GM19328 (cell line): ENCODE results near the gene MUC5AC.
"Not testable (repeated sequence)": the region's sequence is repeated elsewhere in the genome, so short reads cannot be mapped to it uniquely, and the experiment has no call there.

Experiments
- ATAC-seq: cut with Tn5 transposase; IDR thresholded peaks from one replicate; pipeline ENCODE4 v1.9.1; 2021; ENCODE audit warnings: mild to moderate bottlenecking, moderate library complexity; ENCODE audit not compliant: unreplicated experiment

MUC5AC gene

GRCh38 chr11:1175461-1176223 is 17.9 kb downstream of the MUC5AC start:
- no peak for ATAC-seq

GRCh38 chr11:1176224-1177019 is 18.7 kb downstream of the MUC5AC start:
- no peak for ATAC-seq

DNA sequence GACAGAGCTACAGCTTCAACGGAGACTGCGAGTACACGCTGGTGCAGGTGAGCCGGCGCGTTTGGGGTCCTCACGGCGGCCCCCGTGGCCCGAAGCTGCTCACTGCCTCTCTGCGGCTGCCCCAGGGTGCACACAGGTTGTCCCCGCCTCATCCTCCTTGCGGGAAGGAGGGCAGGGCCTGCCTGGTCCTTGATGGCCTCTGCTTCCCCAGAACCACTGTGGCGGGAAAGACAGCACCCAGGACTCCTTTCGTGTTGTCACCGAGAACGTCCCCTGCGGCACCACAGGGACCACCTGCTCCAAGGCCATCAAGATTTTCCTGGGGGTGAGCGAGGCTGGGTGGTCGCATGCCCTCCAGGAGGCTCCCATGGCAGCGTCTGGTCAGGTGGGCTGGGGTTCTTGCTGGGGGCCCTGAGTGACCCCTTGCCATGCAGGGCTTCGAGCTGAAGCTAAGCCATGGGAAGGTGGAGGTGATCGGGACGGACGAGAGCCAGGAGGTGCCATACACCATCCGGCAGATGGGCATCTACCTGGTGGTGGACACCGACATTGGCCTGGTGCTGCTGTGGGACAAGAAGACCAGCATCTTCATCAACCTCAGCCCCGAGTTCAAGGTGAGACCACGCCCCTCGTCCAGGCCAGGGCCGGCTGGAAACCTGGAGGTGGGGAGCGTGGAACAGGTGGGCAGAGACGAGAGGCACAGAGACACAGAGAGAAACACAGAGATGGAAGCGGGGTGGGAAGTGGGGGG is 19.4 kb downstream of the MUC5AC start:
- no peak for ATAC-seq

GRCh38 chr11:1177771-1178090 is 20.0 kb downstream of the MUC5AC start:
- ATAC-seq = no peak

GRCh38 chr11:1178201-1178885 is 20.6 kb downstream of the MUC5AC start:
- no peak for ATAC-seq

- no peak for ATAC-seq
Measured at GRCh38 chr11:1178906-1179305, 21.2 kb downstream of the MUC5AC start.

DNA sequence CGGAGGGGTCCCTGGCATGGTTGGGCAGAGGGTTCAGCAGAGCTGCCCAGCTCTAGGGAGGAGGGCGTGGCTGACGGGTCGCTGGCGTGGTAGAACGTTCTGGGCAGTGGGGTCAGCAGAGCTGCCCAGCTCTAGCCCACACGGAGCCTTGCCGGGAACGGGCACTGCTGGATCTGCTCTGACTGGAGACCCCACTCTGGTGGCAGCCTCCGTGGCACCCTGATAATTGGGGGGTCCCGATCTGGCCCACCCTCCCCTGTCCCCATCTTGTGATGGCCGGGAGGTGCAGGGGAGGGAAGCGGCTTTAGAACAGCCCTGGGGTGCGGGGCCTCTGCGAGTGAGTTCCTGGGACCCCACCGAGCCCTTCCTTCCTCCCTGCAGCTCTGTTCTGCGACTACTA is 21.9 kb downstream of the MUC5AC start:
- no peak for ATAC-seq

DNA sequence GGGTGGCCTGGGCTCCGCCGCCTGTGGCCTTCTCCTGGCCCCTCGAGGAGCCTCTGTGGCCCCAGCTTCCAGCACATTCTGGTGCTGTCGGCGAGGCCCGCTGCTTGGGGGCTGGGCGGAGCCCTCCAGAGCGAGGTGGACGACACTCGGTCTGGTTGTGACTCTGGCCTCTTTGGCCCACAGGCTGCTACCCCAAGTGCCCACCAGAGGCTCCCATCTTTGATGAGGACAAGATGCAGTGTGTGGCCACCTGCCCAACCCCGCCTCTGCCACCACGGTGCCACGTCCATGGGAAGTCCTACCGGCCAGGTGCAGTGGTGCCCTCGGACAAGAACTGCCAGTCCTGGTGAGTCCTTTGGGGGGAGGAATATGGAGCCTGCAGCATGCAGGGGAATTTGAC is 22.4 kb downstream of the MUC5AC start:
- ATAC-seq = no peak

- no peak for ATAC-seq
Measured at GRCh38 chr11:1180947-1181391, 23.2 kb downstream of the MUC5AC start.

DNA sequence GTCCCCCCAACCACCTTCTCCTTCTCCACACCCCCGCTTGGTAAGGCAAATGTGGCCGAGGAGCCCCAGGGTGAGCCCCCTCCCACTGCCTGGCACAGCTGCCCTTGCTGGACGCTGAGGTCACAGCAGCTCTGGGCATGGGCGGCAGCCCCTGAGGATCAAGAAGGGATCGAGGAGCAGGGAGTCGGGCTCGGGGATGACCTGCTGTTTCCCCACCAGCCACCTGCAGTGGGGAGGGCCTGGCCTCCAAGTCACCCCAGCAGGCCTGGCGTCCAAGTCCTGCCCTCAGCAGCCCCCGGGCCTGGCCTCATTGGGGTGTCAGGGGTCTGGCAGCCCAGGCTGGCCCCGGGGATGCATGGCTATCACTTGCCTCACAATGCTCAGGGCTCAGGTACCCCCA is 23.7 kb downstream of the MUC5AC start:
- ATAC-seq = no peak

DNA sequence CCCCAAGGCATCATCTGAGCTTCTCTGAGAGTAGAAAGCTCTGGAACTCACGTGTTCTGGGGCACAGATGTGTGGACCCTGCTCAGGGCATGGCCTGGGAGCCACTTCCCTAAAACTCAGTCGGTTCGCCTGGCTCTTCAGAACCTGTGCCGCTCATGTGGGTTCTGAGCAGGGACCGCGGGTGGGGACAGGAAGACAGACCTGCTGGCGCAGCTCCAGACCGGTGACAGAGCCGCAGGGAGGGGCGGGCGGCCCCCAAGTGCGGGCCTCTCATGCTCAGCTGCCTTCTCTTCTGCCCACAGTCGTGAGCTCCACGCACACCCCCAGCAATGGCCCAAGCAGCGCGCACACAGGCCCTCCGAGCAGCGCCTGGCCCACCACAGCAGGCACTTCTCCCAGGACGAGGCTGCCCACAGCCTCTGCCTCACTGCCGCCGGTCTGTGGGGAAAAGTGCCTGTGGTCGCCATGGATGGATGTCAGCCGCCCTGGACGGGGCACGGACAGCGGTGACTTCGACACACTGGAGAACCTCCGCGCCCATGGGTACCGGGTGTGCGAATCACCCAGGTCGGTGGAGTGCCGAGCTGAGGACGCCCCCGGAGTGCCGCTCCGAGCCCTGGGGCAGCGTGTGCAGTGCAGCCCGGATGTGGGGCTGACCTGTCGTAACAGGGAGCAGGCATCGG is 24.2 kb downstream of the MUC5AC start:
- ATAC-seq = no peak

DNA sequence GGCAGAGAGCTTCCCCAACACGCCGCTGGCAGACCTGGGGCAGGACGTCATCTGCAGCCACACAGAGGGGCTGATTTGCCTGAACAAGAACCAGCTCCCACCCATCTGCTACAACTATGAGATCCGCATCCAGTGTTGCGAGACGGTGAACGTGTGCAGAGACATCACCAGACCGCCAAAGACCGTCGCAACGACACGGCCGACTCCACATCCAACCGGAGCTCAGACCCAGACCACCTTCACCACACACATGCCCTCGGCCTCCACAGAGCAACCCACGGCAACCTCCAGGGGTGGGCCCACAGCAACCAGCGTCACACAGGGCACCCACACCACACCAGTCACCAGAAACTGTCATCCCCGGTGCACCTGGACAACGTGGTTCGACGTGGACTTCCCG is 26.4 kb downstream of the MUC5AC start:
- ATAC-seq = not testable (repeated sequence)

- ATAC-seq = not testable (repeated sequence)
Measured at GRCh38 chr11:1188451-1189130, 30.8 kb downstream of the MUC5AC start.

DNA sequence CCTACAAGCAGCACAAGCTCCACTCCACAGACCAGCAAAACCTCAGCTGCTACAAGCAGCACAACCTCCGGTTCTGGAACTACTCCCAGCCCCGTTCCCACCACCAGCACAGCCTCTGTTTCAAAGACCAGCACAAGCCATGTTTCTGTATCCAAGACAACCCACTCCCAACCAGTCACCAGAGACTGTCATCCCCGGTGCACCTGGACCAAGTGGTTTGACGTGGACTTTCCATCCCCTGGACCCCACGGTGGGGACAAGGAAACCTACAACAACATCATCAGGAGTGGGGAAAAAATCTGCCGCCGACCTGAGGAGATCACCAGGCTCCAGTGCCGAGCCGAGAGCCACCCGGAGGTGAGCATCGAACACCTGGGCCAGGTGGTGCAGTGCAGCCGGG is 32.1 kb downstream of the MUC5AC start:
- not testable (repeated sequence) for ATAC-seq

DNA sequence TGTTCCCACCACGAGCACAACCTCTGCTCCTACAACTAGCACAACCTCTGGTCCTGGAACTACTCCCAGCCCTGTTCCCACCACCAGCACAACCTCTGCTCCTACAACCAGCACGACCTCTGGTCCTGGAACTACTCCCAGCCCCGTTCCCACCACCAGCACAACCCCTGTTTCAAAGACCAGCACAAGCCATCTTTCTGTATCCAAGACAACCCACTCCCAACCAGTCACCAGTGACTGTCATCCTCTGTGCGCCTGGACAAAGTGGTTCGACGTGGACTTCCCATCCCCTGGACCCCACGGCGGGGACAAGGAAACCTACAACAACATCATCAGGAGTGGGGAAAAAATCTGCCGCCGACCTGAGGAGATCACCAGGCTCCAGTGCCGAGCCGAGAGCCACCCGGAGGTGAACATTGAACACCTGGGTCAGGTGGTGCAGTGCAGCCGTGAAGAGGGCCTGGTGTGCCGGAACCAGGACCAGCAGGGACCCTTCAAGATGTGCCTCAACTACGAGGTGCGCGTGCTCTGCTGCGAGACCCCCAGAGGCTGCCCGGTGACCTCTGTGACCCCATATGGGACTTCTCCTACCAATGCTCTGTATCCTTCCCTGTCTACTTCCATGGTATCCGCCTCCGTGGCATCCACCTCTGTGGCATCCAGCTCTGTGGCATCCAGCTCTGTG is 34.2 kb downstream of the MUC5AC start:
- not testable (repeated sequence) for ATAC-seq

- ATAC-seq = no peak
Measured at GRCh38 chr11:1192741-1193325, 35.1 kb downstream of the MUC5AC start.

GRCh38 chr11:1193326-1194230 is 35.8 kb downstream of the MUC5AC start:
- no peak for ATAC-seq
